ENCODE measurements around the gene COL25A1.

COL25A1 gene

GRCh38 chr4:109291707-109292238, 10.7 kb downstream of the COL25A1 start:
- DNase-seq = no peak

DNA sequence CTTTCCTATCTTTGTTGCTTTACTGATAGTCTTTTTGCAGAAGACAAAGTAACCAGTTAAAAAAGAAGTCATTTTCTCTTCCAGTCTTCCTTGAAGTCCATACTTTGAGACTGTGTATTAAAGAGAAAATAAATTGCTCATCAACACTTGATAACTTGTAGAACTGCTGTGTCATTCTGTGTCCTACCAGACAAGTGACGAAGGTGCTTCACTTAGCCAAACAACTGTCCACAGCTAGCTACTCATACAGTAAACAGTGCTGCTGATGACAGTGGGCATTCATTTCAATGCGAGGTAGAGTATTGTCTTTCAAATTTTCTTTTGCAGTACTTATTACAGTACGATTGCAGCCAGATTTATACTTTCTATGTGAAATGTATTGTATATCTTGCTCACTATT, 11.5 kb downstream of the COL25A1 start:
- no peak for DNase-seq

GRCh38 chr4:109278594-109279031, 23.8 kb downstream of the COL25A1 start:
- no peak for DNase-seq

GRCh38 chr4:109276482-109277095, 25.9 kb downstream of the COL25A1 start:
- no peak for DNase-seq

DNA sequence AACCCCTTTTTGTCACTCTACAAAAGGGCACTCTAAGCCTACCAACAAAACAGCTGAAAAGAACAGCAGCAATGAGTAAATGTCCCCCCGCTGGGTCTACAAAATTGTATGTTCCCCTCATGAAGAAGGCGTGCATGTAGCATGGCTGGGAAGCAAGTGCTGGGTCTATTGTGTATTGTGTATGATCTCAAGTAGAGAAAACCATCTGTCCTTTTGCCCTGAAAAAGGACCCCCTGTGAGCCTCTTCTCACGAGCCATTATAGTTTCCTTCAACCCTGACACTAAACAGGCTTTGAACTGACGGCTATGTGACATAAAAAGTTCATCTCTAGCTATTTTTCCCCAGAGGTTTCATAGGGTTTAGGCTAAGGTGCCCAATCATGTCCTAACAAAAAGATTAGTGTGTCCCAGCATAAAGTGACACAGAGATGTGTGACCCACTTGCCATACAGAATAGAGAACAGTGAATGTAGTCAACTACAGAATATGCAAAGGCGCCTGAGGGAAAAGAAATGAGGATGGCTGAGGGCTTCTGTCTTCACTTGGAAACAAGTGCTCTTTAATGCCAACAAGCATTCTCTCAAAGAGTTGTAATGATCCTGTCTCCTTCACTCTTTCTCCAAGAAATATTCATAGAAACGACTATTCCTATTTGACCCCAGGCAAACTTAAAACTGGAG, 27.3 kb downstream of the COL25A1 start:
- DNase-seq = no peak

DNA sequence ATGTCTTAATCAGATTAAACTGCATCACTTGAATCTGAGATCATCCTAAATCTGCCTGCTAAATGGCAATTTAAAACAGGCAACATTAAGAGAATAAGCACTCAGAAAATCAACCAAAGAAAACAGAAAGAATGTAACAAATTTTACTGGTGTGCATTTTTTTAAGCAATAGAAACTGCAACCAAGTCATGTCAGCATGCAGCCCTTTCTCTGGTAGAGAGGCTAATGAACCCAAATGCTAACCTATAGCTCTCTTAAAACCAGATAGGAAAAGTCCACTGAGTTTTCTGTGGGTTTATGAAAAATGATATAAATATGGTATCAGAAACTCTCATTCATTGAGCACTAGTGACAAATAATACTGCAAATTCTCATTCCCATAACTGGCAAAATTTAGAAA, 35.6 kb downstream of the COL25A1 start:
- no peak for DNase-seq

- DNase-seq = no peak
These were observed 36.2 kb downstream of the COL25A1 start for GRCh38 chr4:109266236-109266635.

DNA sequence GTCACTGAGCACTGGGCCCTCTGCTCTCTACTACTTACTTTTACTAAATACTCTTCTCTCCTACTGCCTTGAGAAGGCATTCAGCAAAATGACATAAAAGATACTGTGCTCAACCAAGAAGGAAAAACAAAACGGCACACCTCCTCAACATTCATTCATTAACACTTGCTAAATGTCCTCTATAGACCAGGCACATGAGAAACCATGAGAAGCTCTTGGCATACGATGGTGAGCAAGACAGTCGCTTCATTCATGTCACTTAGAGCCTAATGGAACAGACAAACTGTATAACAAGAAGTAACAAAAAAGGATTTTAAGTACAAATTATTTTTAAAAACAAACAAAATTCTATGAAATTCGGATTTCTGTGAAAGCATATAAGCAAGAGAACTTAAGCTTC, 38.7 kb downstream of the COL25A1 start:
- no peak for DNase-seq

- DNase-seq = no peak
These were observed 45.6 kb downstream of the COL25A1 start for GRCh38 chr4:109256818-109257217.

- DNase-seq = no peak
These were observed 47.6 kb downstream of the COL25A1 start for GRCh38 chr4:109254845-109255244.

- no peak for DNase-seq
These were observed 51.1 kb downstream of the COL25A1 start for GRCh38 chr4:109251396-109251795.

- DNase-seq = no peak
These were observed 54.0 kb downstream of the COL25A1 start for GRCh38 chr4:109248322-109248900.

- DNase-seq = no peak
These were observed 58.6 kb downstream of the COL25A1 start for GRCh38 chr4:109243871-109244270.

DNA sequence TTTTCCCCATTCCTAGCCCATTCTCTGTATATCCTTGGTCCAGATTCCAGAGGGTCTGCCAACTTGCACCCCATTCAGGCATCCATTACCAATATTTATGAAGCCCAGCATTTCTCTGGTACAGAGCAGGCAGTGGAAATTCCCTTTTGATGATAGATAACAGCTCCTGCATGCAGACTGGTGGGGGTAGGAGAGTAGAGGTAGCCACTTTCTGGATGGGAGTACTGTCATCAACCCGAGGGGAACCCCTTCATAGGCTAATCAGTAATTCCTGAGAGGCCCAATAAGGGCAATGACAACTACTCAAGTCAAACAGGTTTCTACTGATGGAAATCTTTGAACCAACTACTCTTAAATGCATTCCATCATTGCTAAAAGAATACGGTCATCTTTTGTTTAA, 63.7 kb downstream of the COL25A1 start:
- no peak for DNase-seq

GRCh38 chr4:109235683-109236082, 66.8 kb downstream of the COL25A1 start:
- no peak for DNase-seq

DNA sequence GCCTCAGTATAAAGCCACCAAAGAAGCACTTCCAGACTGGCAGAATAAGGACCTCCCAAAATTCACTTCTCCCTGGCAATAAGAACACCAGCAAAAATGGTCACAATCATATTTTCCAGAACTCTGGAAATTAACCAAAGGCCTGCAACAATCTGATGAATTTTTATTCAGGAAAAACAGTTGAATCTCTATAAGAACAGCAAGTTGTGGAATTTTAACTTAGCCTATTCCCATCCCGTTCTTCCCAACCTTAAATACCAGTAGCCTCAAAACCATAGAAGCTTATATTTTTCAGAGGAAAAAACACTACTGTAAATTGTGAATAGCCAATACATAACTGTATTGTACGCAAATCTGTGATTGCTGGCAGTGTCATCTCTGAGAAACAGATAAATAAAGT, 67.9 kb downstream of the COL25A1 start:
- DNase-seq = no peak

DNA sequence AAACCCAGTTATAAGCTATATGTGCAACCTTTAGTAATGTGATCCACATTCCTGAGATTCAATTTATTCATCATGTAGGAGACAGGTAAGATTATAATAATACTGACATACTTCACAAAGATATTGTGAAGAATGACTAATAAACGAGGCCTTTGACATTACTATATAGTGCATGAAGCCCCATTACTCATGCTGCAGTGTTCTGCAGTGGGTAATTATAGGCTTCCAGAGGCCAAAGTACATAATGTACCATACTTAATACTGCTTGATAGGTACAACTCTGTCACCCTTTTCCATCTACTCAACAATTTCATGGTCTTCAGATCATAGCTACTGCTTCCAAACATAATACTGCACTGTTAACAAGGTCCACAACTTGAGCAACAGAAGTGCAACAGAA, 68.9 kb downstream of the COL25A1 start:
- DNase-seq = no peak

GRCh38 chr4:109232681-109233080, 69.8 kb downstream of the COL25A1 start:
- DNase-seq = no peak

- DNase-seq = no peak
These were observed 71.1 kb downstream of the COL25A1 start for GRCh38 chr4:109231331-109231730.

DNA sequence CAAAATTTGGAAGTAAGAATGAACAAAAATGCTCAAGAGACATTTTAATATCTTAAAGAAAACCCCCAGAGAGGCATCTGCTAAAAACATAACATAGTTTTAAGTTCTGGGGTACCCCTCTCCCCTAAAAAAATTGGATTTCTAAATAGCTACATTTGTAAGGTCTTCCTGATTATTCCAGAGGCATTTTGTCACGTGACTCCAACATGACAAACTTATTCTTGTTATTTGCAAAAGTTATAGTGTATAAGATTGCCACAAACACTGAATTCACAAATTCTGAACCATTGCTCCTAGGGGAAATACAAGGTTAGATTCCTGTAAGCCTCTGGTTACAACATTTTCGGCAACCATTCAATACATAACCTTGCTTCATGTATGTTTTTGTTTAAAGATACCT, 73.4 kb downstream of the COL25A1 start:
- no peak for DNase-seq

DNA sequence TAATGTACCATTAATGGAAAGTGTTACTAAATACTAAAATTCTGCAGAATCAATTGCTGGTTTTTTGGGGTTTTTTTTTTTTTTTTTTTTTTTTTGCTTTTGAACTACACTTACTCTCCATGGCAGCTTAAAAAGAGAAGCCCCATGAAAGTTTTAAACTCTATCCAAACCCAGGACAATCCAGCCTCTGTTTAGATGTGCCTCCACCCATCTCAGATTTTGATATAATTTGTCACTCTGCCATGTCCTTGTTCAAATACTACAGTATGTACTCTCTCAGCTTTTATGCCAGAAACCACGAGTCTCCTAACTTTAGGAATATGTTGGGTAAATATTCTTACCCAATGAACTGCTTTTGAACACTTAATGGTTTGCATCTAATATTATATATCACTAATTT, 84.2 kb downstream of the COL25A1 start:
- no peak for DNase-seq

DNA sequence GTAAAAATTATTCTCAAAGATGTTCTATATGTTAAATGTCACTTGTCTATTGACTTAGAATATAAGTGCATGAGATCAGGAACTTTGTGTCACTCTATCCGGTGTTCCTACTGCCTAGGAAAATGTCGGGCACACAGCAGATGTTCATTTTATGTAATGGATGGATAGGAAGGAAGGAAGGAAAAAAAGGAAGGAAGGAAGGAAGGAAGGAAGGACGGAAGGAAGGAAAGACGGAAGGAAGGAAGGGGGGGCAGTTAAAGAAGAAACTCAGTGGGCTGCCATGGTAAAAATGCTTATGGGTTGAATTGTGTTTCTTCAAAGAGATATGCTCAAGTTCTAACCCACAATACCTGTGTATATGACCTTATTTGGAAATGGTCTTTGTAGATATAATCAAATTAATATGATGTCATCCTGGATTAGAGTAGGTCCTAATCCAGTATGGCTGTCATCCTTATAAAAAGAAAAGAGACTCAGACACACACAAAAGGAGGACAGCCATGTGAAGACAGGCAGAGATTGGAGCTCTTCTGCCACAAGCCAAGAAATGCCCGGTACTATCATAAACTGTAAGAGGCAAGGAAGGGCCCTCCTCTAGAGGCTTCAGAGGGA, 86.3 kb downstream of the COL25A1 start:
- DNase-seq = no peak

DNA sequence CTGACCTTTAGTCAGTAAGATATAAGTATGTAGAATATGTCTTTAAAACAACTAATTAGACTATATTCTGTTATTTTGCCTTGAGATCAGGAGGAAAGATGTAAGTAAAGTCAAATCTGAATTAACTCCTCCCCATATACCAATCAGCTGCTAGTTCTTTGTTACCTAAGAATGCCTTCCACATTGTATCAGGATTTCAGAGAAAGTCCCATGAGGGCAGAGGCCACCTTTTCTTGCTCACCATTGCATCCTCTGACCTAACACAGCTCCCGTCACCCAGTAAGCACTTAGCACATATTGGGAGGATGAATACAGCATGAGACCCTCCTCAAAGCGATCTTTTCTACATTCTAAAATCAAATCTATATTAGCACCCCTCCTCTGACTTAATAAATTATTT, 87.0 kb downstream of the COL25A1 start:
- DNase-seq = no peak

All from activated naive CD4-positive, alpha-beta T cell treated with Interleukin-2 at 50 U/mL for 16 hours (primary cell).